C4-2B (cell line): ENCODE measurements around the gene SCP2D1.

ENCODE experiments used
- CTCF ChIP-seq: fragments of 450-650 bp; conservative IDR thresholded peaks from 2 replicates; pipeline ENCODE4 v1.5.1; 2017; ENCODE audit warnings: mild to moderate bottlenecking
- ZFX ChIP-seq: fragments of 450-650 bp; IDR thresholded peaks from 2 replicates; pipeline ENCODE4 v1.6.1; 2017

- no peak for TF ChIP-seq CTCF
- no peak for TF ChIP-seq ZFX
Measured at GRCh38 chr20:18831830-18832499, 18.4 kb downstream of the SCP2D1 start.
